GM12878 (cell line): Measurements from ENCODE around the gene ZCCHC3. TPM values are rescaled to one million over a fixed set of nuclear protein-coding genes. Genes with fewer than 3 reads are reported as not detected.

Experiments used
- ATAC-seq: fragments of 200-7000 bp; cut with Tn5 transposase; 3 replicates; pipeline ENCODE4 v1.9.1; 2020; ENCODE audit warnings: mild to moderate bottlenecking, moderate library complexity
- BruUV-seq: library from RNA; stranded (reverse); fragments of 400-500 nt; replicated peaks from 2 replicates; lab custom pipeline; 2021; lab: Mats Ljungman, UMichigan
- CTCF ChIA-PET: fragments of 300-600 bp; sonication (Branson Sonifier 250); formaldehyde crosslinking; extraction: SDS; loops from one replicate; lab custom pipeline; 2021; ENCODE audit warnings: inconsistent platforms; lab: Yijun Ruan, JAX
- POLR2A ChIA-PET: fragments of 350-600 bp; formaldehyde crosslinking; extraction: SDS; loops from one replicate; lab custom pipeline; 2021; ENCODE audit warnings: inconsistent platforms; lab: Charles Lee
- RAD21 ChIA-PET: fragments of 300-600 bp; sonication (Branson Sonifier 250); formaldehyde crosslinking; loops from one replicate; lab custom pipeline; 2023; ENCODE audit warnings: antibody characterized with exemption; ENCODE audit not compliant: unreplicated experiment; lab: Charles Lee
- SMC1A ChIA-PET: fragments of 300-600 bp; sonication (Branson Sonifier 250); formaldehyde crosslinking; loops from one replicate; lab custom pipeline; 2023; ENCODE audit not compliant: unreplicated experiment, uncharacterized antibody; lab: Charles Lee
- DNase-seq: peaks from one replicate; pipeline ENCODE4 v3.0.0-alpha.2; 2011; ENCODE audit warnings: low read depth, low spot score
- FAIRE-seq: peaks from 3 replicates; lab custom pipeline; 2011; peaks lifted over from hg19 to GRCh38; lab: Jason Lieb, UNC
- H2AFZ ChIP-seq: 2 replicates; pipeline ENCODE4 v1.6.0; 2011; ENCODE audit warnings: low read depth, low read length, control low read depth; ENCODE audit not compliant: control insufficient read depth
- H3K27ac ChIP-seq: 2 replicates; pipeline ENCODE4 v1.5.1; 2011; ENCODE audit warnings: control low read depth; ENCODE audit not compliant: control insufficient read depth, insufficient read depth
- H3K27me3 ChIP-seq, 2 experiments: replicated peaks in 1 of 2; 2 replicates each; pipeline versions ENCODE4 v1.6.0 to v1.6.1; 2011; ENCODE audit warnings: low read length in 1 of 2; ENCODE audit not compliant: control insufficient read depth in 2 of 2, insufficient read depth in 2 of 2
- H3K36me3 ChIP-seq, 2 experiments: 2 replicates each; pipeline ENCODE4 v1.5.1; 2011; ENCODE audit warnings: low read length in 1 of 2; ENCODE audit not compliant: control insufficient read depth in 2 of 2, insufficient read depth in 2 of 2
- H3K4me1 ChIP-seq: 2 replicates; pipeline ENCODE4 v1.6.1; 2011; ENCODE audit warnings: mild to moderate bottlenecking, low read length, moderate library complexity, mixed read lengths; ENCODE audit not compliant: control insufficient read depth, insufficient read depth
- H3K4me2 ChIP-seq: 2 replicates; pipeline ENCODE4 v1.6.0; 2011; ENCODE audit warnings: control low read depth; ENCODE audit not compliant: control insufficient read depth, insufficient read depth
- H3K4me3 ChIP-seq: fragments of 200-600 bp; sonication (generic); 2 replicates; pipeline ENCODE4 v1.5.1; 2016
- H3K79me2 ChIP-seq: 2 replicates; pipeline ENCODE4 v1.6.0; 2011; ENCODE audit warnings: low read length; ENCODE audit not compliant: control insufficient read depth, insufficient read depth
- H3K9ac ChIP-seq: 2 replicates; pipeline ENCODE4 v1.8.0; 2011; ENCODE audit warnings: low read length, control low read depth, mixed read lengths; ENCODE audit not compliant: control insufficient read depth, insufficient read depth
- H3K9me3 ChIP-seq: replicated peaks from 3 replicates; pipeline ENCODE4 v1.5.1; 2011; ENCODE audit warnings: mild to moderate bottlenecking, low read length; ENCODE audit not compliant: control insufficient read depth, insufficient read depth
- H4K20me1 ChIP-seq: 2 replicates; pipeline ENCODE4 v1.6.0; 2011; ENCODE audit not compliant: control insufficient read depth, insufficient read depth
- MEF2A ChIP-seq: IDR thresholded peaks from 2 replicates; pipeline ENCODE4 v1.6.1; 2011; ENCODE audit warnings: low read depth, mild to moderate bottlenecking, low read length, moderate library complexity; ENCODE audit not compliant: insufficient read depth
- POLR2A ChIP-seq: IDR thresholded peaks from 2 replicates; pipeline ENCODE4 v1.6.1; 2011; ENCODE audit warnings: low read depth, mild to moderate bottlenecking, low read length
- WGBS: methylation state at CpG from one replicate; pipeline ENCODE4 v1.1.6; 2016; ENCODE audit warnings: low lambda C conversion rate; ENCODE audit not compliant: insufficient replicate concordance, insufficient coverage; ENCODE audit errors: missing lambda C conversion rate; 5-methylcytosine and 5-hydroxymethylcytosine counted together
- in situ Hi-C: fragments of 300-500 bp; cut with MboI; formaldehyde crosslinking; loops from 9 replicates; pipeline ENCODE4 v1.14.3; 2018; ENCODE audit warnings: mixed read lengths
- intact Hi-C: fragments of 100-400 bp; cut with micrococcal nuclease; formaldehyde crosslinking; loops from one replicate; pipeline ENCODE4 v1.14.2; 2022; ENCODE audit not compliant: unreplicated experiment
- polyA plus RNA-seq, 11 experiments: library from polyadenylated mRNA; depleted of rRNA in 4 of 11; unstranded in 6 of 11; stranded (reverse) in 5 of 11; fragments of >200 nt; fragmentation: Nextera tagmentation in 4 of 11; fragmentation: Illumina TruSeq in 1 of 11; extraction: Ambion mirVana in 4 of 11; extraction: Trizol in 1 of 11; gene quantifications; 1 replicate in 1 of 11; 2 replicates in 10 of 11; pipeline versions ENCODE4 v1.2.1 to v1.2.3, GENCODE V29; 2011 to 2016; ENCODE audit warnings: inconsistent platforms in 2 of 11, missing spikeins in 2 of 11, low read depth in 1 of 11
- total RNA-seq, 4 experiments: library from RNA; depleted of rRNA in 3 of 4; stranded (reverse); fragments of >200 nt in 3 of 4; fragmentation: Illumina TruSeq in 1 of 4; extraction: Trizol in 1 of 4; gene quantifications; 2 replicates each; pipeline versions ENCODE4 v1.2.1 to v1.2.3, GENCODE V29; 2013 to 2021

ZCCHC3 gene
- total and polyA plus RNA-seq, 10 of the 15 experiments (the other 5 are each of a cell fraction or from before 2014, with no cell fraction given) = 5.3 to 36.1 (median 17.2) TPM

DNA sequence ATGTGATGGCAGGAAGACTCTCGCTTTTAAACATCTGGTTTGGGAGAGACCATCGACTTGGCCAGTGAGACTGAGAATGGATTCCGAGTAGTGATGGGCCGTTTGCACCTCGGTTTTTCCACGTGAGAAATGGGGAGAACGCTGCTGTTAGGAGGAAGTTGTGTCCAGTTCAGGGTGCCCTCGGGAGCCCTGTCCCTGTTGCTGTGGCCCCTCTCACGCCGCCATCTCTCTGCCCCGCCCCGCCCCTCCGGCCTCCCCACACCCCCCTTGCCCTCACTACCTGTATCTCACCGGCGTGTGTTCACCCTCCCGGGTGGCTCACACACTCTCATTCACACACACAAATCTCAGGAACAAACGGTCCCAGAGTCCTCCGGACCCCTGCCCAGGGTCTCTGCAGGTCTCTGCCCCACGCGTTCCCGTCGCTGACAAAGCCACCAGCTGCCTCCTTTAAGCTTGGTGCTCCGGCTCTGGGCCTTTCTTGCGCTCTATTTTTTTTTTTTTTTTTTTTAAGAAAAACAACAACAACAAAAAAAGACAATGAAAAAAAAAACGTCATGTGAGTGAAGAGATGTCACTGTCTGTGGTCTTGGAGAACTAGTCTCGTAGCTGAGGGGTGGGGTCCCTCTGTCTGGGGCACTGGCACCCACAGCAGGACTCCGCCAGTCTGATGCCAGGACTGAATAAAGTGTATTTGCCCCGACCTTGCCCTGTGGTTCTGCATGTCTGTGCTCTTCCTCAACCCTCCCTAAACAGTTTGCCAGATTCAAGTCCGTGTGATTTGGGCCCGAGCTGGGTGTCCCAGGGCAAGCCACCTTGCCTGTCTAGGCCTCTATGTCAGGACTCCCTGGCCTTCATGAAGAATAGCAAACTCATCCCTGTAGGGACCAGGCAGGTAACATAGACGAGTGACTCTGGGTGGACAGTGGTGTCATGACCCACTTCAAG is 30.9 kb downstream of the ZCCHC3 start:
- H2AFZ ChIP-seq = no peak overlapping the region
- H3K9ac ChIP-seq = peak overlapping the region; percentile 57
- whole genome bisulfite sequencing = 79% methylated on average over 27 of the region's 31 CpGs
- DNase-seq (no peak), ATAC-seq (no peak), FAIRE-seq (no peak)
- intact Hi-C loops (no loop called here), in situ Hi-C loops (no loop called here)
- H3K9me3 ChIP-seq = no peaks in the 10 kb centered on the region
- POLR2A ChIA-PET = interaction anchor here (0.7 to 1.2 kb wide), 2 partner anchors 30 to 102 kb away, joined by 3 to 4 read pairs; no protein-coding TSS in a partner anchor
- H3K27ac ChIP-seq = no peak overlapping the region
- TF ChIP-seq MEF2A = no peak
- TF ChIP-seq POLR2A = peak; percentile 8; the same call in 1 of the 2 replicates
- TSS peak; percentile 47 for BruUV-seq
- H3K4me3 ChIP-seq = peak overlapping the region; percentile 85
- H3K4me1 ChIP-seq = peaks cover 15% of the 10 kb centered on the region
- peak overlapping the region; percentile 84 for H3K4me2 ChIP-seq
- H3K79me2 ChIP-seq = peaks cover 11% of the 10 kb centered on the region
- RAD21 ChIA-PET = interaction anchor here (0.7 to 0.9 kb wide), 2 partner anchors 19 to 30 kb away, joined by 3 read pairs; no protein-coding TSS in a partner anchor
- no peaks in the 10 kb centered on the region for H3K27me3 ChIP-seq
- no peaks in the 10 kb centered on the region; a peak in 1 of 4 replicates for H3K36me3 ChIP-seq
- SMC1A ChIA-PET = interaction anchor here (0.6 to 3.9 kb wide), 3 partner anchors 30 to 63 kb away, joined by 3 to 28 read pairs (median 5); partner anchors contain the start of gene TRIB3
- CTCF ChIA-PET = interaction anchor here (1.1 to 4.6 kb wide), 6 partner anchors 29 to 118 kb away, joined by 3 to 59 read pairs (median 13); no protein-coding TSS in a partner anchor
- peaks cover 4% of the 10 kb centered on the region for H4K20me1 ChIP-seq
